Suppressor macrophage treated with lipopolysaccharide for 4 hours (primary cell): Measurements from ENCODE around the gene PTPRN2.

Experiments used
- DNase-seq: peaks from one replicate; pipeline ENCODE4 v3.0.0-alpha.2; 2020

Gene PTPRN2

DNA sequence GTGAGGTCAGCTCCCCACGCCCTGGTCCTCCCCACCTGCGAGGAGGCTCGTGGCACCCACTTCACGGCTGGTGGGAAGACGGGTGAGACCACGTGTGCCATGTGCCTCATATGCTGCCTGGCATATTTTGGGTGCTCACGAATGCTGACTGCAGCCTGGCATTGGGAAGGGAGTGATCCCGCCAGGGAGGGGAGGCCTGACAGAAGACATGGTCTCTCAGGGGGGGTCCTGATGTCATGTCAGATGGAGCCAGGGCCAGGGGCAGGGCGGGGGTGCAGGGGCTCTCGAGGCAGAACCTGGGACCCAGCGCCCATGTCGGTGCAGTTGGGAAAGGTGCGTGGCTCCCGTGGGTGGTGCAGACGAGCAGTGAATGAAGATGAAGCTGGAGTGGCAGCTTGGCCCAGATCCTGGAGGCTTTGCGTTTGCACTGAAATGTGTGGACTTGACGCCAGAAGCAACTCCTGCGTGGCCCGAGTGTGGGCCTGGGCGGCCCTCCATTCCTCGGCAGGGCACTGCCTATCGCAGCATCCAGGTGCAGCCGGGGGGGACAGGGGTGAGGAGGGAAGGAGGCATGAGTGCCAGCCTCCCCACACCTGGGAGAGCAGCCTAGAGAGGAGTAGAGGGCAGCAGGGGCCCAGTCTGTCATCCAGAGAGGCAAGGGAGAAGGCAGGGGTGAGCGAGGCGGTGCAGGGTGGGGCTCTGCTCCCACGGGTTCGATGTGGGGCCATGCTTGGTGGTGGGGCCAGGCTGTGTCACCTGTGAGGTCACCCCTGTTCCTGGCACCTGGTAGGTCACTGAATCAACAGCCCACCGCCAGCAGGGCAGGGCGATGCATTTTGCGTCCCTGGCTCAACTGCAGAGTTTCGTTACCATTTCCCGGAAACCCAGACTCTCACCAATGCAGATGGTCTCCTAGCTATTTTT, 865.2 kb downstream of the PTPRN2 start:
- DNase-seq = no peak

DNA sequence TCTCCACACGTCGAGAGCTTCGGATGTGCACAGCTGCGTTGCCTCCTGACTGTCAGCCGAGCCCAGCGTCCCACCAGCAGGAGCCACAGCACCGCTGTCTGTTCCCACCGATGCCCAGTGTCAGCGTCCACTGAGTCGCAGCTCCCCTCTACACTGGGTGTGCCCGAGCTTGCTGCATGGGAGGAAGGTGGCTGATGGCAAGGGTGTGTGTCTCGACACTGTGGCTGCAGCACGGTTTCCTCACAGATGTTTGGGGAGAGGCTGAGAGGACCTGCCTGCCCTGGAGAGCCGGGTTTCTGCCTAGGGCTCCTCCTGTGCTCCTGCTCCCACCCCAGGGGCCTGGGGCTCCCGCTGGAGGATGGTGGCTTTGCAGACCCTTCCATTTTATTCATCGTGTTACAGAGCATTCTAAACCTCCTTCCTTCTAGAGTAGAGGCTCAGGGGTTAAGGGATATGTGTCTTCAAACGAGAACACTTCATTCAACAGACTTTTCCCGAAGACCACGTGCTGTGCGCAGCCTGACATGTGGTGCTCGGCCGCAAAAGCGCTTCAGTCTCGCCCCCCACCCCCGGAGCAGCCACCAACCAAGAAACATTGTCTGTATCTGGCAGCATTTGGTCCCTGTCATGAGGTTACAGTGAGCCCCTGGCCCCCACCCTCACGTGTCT, 866.0 kb downstream of the PTPRN2 start:
- DNase-seq = no peak

DNA sequence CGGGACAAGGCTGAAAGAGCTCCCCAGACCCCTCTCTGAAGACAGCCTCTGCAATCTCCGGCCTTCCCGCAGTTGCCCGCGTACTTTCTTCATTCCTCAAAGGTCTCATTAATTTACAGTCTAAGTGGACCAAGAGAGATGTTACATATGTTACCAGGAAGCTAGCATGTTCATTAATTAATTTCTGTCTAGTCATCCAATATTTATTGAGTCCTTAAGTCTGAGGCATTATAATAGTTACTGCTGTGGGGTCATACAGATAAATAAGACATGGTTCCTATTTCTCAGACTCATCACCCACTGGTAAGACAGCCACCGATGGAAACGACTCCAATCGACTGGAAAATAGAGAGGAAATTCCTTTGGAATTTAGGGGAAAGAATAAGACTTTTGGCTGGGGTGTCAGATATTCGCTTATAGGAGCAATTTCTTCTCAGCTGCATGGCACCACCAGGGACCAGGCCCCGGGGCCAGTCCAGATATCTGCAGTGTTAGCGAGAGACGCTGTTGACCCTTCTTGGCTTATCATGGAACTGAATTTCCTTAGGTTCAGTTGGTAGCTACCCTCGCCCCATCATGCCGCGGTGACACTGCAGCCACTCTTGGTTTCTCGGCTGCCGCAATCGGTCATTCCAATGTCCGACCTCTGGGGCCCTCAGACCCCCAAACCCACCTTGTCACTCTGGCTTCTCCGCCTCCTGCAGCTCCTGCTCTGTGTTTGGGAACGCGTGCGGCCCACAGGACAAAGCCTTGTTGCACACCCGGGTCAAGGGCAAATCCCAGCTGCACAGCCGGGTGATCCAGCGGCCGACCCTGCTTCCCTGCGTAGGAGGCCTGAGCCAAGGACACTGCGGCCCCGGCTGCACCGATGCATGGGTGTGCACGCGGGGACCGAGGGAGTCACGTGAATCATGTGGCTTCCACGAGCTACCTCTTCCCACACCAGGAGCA, 867.6 kb downstream of the PTPRN2 start:
- DNase-seq = no peak

DNA sequence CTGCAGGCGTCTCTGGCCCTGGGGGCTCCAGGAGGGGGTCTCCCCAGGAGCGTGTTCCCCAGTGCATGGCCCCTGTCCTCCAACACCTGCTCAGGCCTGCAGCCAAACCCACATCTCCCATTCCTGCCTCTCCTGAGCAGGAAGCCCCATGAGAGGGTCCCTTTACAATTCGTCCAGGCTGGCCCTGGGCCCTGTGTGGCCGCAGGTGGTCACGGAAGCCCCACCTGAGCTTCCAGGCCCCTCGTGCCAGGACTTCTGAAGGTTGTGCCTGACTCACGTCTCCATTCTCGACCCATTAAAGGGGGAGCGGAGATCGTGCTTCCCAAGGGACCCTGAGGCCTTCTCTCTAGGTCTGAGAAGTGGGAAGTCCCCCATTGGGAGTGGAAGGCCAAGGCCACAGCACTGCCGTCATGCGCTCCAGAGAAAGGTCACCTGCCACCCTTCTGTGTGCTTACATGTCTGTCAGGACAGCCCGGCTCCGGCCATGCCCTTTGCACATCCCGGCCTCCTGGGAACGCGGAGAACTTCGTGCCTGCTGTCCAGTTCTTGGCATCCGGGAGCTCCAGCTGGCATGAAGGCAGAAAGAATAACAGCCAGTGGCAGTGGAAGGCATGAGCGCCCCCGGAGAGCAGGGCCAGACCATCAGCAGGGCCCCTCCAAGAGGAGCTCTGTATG, 868.5 kb downstream of the PTPRN2 start:
- no peak for DNase-seq

DNA sequence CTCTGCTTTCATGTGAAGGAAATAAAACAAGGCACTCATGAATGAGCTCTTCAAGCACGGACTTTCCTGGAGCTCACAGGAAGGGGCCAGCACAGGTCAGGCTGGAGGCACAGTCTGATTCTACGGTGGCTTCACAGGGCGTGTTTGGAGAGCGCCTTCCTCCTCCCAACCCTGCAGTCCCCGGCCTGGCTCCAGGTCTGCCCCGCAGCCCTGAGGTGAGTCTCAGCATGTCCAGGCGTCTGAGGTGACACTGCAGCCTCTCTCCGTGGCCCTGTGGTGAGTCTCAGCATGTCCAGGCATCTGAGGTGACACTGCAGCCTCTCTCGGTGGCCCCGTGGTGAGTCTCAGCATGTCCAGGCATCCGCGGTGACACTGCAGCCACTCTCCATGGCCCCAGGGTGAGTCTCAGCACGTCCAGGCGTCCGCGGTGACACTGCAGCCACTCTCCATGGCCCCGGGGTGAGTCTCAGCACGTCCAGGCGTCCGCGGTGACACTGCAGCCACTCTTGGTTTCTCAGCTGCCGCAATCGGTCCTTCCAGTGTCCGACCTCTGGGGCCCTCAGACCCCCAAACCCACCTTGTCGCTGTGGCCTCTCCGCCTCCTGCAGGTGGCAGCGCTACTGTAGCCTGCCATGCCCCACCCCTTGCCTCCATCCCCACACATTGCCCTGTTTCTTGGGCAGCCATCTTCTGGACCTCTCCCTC, 869.2 kb downstream of the PTPRN2 start:
- no peak for DNase-seq

DNA sequence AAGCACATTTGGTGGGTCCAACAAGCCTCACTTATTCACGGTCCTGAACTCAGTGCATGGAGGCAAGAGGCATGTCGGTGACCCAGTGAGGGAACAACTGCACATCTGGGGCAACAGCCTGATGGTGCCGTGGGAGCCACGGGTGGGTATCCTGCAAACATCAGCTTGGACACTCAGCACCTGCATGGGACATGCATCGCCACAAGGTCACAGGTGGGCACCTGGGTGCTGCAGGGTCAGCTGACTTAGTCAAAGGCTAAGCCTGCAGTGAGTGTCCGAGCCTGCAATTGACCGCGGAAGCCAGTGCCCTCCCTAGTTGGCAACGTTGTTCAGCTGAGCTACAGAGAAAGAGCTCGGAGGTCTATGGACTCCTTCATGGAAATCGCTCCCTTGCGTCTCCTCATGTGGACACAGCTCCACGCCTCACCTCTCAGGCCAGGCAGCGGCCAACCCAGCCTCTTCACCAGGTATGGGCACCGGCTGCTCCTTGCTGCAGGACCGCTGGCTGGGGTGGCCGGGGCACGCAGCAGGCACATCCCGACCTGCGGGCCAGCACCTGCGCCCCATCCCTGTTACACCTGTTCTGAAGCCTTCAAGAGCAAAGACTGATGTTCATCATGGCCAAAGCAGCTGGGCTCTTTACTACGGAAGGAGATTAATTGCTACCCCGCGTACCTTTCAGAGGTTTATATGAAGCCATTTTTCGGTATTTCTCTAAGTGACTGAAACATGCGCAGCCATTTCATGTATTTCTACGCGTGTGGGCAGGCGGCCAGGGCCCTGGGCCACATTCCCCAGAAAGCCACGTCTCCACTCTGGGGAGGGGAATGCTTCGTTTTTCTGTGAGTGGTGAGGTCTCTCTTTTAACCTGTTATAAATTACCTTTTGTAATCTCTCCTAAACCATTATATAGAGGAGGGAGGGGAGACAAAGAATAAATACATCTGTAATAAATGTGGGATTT, 870.1 kb downstream of the PTPRN2 start:
- DNase-seq = no peak

DNA sequence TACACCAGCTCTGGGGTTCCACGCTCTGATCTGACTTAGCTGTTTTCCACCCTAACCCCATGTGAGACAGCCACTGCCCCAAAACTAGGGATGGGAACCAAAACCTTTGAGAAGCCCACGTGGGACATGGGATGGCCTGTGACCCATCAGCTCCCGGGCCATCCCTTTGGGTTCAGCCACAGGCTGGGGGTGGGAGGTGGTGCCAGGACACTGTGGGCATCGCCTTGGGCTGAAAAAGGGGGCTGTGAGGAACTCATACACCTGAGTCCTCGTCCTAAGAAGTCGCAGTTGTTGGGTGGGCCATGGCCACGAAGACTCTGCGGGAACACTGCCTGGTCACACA, 871.7 kb downstream of the PTPRN2 start:
- no peak for DNase-seq

DNA sequence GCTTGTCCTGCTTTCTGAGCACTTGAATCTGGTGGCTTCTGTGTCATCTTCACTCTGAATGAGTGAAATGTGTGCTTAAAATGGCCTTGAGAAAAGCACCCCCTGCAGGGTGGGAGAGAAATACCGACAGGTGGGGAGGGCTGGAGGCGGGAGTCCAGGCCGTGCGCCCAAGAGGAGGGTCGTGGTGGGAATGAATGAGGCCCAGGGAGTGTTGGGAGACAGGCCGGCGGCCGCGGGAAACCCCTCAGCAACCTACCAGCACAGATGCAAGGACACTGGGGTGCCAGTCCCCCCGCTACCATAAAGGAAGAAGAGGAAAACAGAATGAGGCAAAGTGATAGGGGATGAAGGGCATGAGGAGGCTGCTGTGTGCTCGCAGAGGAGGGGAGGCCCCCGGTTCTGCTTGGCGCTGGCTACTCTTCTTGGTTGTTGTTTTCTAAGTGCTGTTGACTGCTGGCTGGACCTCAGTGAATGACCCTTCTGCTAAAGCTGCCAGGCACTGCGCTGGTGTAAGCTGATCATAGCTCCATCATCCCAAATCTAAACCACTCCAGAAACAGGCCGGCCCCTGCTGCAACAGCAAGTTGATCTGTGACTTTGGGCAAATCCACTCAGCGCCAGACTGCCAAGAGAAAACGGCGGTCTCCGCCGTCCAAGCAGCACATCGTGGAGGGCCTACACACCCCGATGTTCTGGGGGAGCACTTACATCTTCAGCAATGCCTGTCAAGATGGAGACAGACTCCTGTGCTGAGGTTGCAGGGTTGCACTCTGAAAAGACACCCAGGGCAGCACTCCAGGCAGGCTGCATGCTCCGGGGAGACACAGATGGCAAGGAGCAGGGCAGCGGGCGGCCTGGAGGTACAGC, 872.3 kb downstream of the PTPRN2 start:
- no peak for DNase-seq

DNA sequence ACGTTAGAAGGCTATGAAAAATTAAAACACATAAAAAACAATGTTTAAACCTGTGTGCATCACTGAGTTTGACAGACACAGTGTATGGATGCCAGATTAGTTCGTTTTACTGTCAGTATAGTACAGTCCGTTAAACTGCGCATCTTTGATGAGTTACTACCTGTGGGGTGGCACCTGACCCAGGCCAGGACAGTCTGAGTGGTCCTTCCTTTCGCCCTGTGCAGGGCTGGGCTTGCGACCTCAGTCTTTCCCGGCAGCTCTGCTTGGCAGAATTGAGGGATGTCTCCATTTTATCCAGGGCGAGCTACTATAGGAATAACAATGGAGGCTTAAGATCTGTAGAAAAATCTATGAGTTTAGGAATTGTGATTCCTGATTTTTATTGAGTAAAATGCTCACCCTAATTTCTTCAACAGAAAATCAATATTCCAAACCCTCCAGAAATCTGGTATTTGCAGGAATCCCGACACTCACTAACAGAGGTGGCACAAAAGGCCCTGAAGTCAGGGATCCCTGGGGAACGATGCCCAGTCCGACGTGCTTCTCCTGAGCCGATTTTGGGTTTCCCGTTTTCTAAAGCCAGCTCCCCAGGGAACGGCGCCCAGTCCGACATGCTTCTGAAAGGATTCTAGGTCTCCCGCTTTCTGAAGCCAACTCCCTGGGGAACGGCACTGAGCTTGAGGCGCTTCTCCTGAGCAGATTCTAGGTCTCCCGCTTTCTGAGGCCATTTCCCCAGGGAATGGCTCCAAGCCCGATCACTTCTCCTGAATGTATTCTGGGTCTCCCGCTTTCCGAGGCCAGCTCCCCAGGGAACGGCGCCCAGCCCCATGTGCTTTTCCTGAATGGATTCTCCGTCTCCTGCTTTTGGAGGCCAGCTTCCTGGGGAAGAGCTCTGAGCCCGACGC, 873.2 kb downstream of the PTPRN2 start:
- no peak for DNase-seq

DNA sequence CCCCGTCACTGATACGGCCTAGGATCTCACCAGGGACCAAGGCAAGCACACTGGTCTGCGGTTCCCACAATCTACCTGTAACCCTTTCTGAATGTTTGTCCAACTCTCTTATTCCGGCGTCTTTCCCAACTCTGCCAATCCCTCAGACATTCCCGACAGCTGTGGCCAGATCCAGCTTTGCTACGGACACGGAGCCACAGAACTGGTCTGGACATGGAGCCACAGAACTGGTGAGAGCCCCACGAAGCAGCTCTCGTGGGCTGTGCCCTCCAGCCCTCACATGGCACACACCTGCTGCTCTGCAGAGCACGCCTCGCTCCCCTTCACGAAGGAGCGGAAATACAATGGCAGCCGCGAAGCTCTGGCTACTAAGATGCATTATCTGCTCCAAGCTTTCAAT, 874.0 kb downstream of the PTPRN2 start:
- DNase-seq = no peak

DNA sequence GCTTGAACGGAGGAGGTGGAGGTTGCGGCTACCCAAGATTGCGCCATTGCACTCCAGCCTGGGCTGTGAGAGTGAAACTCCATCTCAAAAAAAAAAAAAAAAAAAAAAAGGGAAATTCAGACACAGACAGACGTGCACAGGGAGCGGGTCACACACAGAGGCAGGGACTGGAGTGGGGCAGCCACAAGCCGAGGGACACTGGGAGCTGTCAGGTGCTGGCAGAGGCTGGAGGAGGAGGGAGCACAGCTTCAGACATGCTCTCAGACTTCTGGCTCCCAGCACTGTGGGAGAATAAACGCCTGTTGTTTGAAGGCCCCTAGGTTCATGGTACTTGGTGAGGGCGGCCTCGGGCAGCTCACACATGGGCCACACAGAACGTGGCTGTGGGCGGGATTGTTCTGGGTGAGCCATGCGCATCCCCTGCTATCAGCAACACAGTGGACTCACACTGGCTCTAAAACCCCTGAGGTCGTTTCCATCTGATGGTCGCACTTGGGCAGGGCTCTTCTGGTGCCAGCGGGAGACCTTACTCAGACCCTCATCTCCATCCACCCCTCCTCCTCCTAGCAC, 874.9 kb downstream of the PTPRN2 start:
- DNase-seq = no peak

DNA sequence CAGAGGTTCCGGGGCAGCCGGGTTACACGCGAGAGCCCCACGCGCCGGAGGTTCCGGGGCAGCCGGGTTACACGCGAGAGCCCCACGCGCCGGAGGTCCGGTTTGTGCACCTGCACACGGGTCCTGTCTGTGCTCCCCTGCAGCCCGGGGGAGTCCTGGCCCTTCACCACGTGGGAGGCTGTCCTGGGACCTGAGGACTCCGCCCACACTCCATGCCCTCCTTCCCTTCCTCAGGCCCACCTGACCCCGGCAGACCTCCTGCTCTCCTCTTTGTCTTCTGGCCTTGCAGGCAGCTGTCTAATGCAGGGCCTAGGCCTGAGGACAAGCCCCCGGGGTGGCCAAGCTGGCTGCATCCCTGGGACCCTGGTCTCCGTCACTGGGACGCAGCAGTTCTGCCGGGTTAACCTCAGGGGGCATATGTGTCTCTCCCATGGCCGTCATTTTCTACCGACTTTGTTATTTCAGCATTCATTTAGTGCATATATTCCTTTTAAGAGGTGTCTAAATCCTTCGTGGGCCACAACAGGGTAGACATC, 876.2 kb downstream of the PTPRN2 start:
- DNase-seq = no peak

DNA sequence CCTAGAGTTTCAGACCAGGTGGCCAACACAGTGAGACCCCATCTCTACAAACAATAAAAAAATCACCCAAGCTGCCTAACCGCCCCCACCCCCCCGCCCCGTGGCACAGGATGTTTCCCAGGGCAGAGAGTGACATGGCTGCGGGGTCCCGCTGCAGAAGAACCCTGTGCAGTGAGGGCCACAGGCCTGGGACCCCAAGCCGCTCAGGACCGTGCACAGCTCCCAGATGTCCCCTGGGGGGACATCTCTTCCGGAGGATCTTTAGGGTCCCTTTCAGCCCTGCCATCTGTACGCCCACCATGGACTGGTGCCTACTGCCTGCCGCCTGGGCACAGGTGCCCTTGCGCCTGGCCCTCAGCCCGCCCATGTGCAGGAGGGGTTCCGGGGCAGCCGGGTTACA, 877.2 kb downstream of the PTPRN2 start:
- DNase-seq = no peak

DNA sequence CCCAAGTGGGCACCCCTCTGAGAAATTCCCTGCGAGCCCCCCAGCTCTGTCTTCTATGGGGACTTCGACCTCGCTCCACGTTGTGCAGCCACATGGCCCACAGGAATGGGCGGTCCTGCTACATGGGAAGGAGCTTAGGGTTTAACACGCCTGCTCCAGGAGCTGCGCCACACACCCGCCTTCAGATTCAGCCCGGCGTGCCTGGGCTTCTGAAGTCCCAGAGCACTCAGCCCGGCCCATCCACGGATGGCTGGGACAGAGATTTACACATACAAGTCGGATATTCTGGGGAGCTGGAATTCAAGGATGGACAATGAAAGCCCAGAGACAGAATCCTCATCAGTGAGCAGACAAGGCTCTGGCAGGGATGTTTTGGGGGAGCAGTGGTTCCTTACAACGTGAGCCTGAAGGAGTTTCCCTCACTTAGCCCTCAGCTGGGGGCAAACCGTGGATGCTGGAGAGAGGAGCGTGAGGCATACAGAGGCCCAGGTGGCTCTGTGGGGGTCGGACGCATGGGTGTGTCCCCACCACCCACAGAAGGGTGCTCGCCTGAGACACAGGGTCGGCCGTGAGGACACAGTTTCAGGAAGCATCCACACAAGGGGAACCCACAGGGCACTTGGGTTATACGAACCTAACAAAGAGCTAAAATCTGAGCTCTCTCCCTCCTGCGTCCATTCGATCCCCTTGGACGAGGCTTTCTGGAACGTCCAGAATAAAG, 877.9 kb downstream of the PTPRN2 start:
- DNase-seq = no peak

DNA sequence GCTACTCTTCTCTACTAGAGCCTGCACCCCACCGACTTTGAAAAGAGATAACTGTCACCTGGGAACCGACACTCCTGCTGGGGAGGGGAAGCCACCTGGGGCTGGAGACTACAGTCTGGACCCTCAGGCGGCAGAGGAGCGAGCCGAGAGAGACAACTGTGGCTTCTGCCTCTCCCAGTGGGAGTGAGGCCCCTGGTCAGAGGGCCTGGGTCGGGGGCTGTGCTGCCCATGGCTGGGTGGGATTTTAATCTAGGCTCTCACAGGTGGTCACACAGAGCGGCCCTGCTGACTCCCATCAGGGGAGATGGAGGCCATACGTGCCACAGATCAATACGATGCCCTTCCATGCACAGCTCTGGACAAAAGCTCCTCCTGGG, 878.7 kb downstream of the PTPRN2 start:
- no peak for DNase-seq

DNA sequence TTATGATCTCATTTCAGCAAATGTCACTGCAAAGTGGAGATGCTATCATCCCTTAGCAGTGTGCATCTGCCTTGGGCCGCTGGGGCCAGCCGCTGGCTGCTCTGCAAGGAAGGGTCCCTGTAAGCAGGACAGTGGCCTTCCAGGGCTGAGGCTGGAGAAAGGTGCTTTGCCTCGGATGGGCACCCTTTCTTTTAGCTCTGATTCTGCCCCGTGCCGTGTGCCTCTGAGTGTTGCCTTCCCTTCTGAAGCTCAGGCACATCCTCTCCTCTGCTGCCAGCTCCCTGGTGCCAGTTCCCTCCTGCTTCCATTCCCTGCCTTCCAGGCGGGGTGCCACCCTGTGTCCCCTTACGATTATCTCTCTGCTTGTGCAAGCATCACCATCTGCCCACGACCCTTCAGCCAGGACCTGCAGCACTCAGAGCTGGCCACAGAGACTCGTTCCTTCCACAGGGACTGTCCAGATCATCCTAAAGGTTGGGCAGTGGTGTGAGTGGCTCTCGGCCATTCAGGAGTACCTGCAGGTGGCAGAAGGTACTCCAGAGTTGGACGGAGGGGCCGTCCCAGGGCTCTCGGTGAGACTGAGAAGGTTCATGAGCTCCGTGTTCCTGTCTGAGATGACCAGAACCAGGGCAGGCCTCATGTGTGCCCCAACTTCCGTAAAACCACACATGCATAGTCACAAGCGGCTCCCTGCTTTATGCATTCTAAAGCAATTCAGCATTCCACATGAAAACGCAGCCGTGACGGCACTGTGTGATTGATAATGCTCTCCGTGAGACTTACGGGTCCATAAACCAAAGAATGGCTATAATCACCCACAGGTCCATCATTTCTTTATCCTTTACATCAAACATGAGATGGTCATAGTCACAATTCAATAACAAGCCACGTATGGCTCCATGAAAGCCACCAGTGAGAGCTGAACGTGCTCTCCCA, 879.4 kb downstream of the PTPRN2 start:
- no peak for DNase-seq
